Loucy (cell line): ENCODE measurements around the gene PRKCE.

Experiments used
- H2AFZ ChIP-seq: fragments of 200-600 bp; sonication (generic); 2 replicates; pipeline ENCODE4 v1.6.0; 2016; ENCODE audit warnings: antibody characterized with exemption, mild to moderate bottlenecking, low read length, moderate library complexity
- H3F3A ChIP-seq: fragments of 200-600 bp; 2 replicates; pipeline ENCODE4 v1.6.0; 2016; ENCODE audit warnings: antibody characterized with exemption, low read depth, mild to moderate bottlenecking
- H3K27me3 ChIP-seq: fragments of 200-600 bp; sonication (generic); 2 replicates; pipeline ENCODE4 v1.6.1; 2014; ENCODE audit warnings: low read length, mild to moderate bottlenecking; ENCODE audit not compliant: insufficient read depth, poor library complexity, severe bottlenecking
- H3K36me3 ChIP-seq: fragments of 200-600 bp; sonication (generic); 2 replicates; pipeline ENCODE4 v1.6.1; 2016; ENCODE audit warnings: low read length; ENCODE audit not compliant: insufficient read depth
- H3K4me1 ChIP-seq: fragments of 200-600 bp; sonication (generic); 2 replicates; pipeline ENCODE4 v1.5.1; 2014; ENCODE audit warnings: low read length, mild to moderate bottlenecking; ENCODE audit not compliant: insufficient read depth, poor library complexity, severe bottlenecking
- H3K4me2 ChIP-seq: fragments of 200-600 bp; sonication (generic); 2 replicates; pipeline ENCODE4 v1.6.0; 2014; ENCODE audit warnings: antibody characterized with exemption, low read length, low read depth, mild to moderate bottlenecking; ENCODE audit not compliant: poor library complexity, severe bottlenecking
- H3K4me3 ChIP-seq: fragments of 200-600 bp; sonication (generic); 2 replicates; pipeline ENCODE4 v1.5.1; 2014; ENCODE audit warnings: low read length, mild to moderate bottlenecking, mixed read lengths; ENCODE audit not compliant: poor library complexity, severe bottlenecking
- H3K79me2 ChIP-seq: fragments of 200-600 bp; sonication (generic); 2 replicates; pipeline ENCODE4 v1.6.1; 2014; ENCODE audit warnings: low read length; ENCODE audit not compliant: insufficient read depth
- H3K9ac ChIP-seq: fragments of 200-600 bp; sonication (generic); 2 replicates; pipeline ENCODE4 v1.6.0; 2014; ENCODE audit warnings: mild to moderate bottlenecking, low read depth, low read length, moderate library complexity; ENCODE audit not compliant: poor library complexity, severe bottlenecking
- H3K9me2 ChIP-seq: fragments of 200-600 bp; sonication (generic); replicated peaks from 2 replicates; pipeline ENCODE4 v1.6.1; 2016; ENCODE audit warnings: low read depth, low read length, mixed read lengths
- H3K9me3 ChIP-seq: fragments of 200-600 bp; sonication (generic); 2 replicates; pipeline ENCODE4 v1.6.1; 2014; ENCODE audit warnings: mild to moderate bottlenecking, antibody characterized with exemption, low read length, low read depth; ENCODE audit not compliant: insufficient read depth
- H4K20me1 ChIP-seq: fragments of 200-600 bp; sonication (generic); 2 replicates; pipeline ENCODE4 v1.6.0; 2014; ENCODE audit warnings: antibody characterized with exemption, low read length, mild to moderate bottlenecking; ENCODE audit not compliant: insufficient read depth, poor library complexity, severe bottlenecking
- CTCF ChIP-seq: fragments of 200-600 bp; sonication (generic); conservative IDR thresholded peaks from 2 replicates; pipeline ENCODE4 v1.5.1; 2014; ENCODE audit warnings: mild to moderate bottlenecking, antibody characterized with exemption, low read length
- EZH2phosphoT487 ChIP-seq: fragments of 200-600 bp; IDR thresholded peaks from 2 replicates; pipeline ENCODE4 v1.6.1; 2018; ENCODE audit warnings: antibody characterized with exemption, mild to moderate bottlenecking, moderate library complexity, borderline replicate concordance

The PRKCE gene

GRCh38 chr2:45796500-45796899 is 145.0 kb downstream of the PRKCE start:
- H3K9me2 ChIP-seq = no peaks in the 10 kb centered on the region
- H3K27me3 ChIP-seq = no peaks in the 10 kb centered on the region
- peaks cover 30% of the 10 kb centered on the region; the same call in 1 of the 2 replicates for H3K79me2 ChIP-seq
- no peaks in the 10 kb centered on the region for H4K20me1 ChIP-seq
- H3K9ac ChIP-seq = no peak overlapping the region
- H3K4me2 ChIP-seq = no peak overlapping the region
- H3F3A ChIP-seq = no peaks in the 10 kb centered on the region
- no peak overlapping the region for H3K4me3 ChIP-seq
- no peak overlapping the region for H2AFZ ChIP-seq
- H3K4me1 ChIP-seq = no peaks in the 10 kb centered on the region
- no peak for TF ChIP-seq CTCF
- TF ChIP-seq EZH2phosphoT487 = no peak
- no peaks in the 10 kb centered on the region for H3K36me3 ChIP-seq
- H3K9me3 ChIP-seq = no peaks in the 10 kb centered on the region

GRCh38 chr2:45797451-45798230 is 146.2 kb downstream of the PRKCE start:
- no peaks in the 10 kb centered on the region for H3F3A ChIP-seq
- H2AFZ ChIP-seq = no peak overlapping the region
- H3K79me2 ChIP-seq = peaks cover 29% of the 10 kb centered on the region; the same call in 1 of the 2 replicates
- H3K4me2 ChIP-seq = no peak overlapping the region
- no peaks in the 10 kb centered on the region for H3K4me1 ChIP-seq
- H3K4me3 ChIP-seq = no peak overlapping the region
- no peaks in the 10 kb centered on the region for H4K20me1 ChIP-seq
- H3K9me2 ChIP-seq = no peaks in the 10 kb centered on the region
- TF ChIP-seq CTCF (no peak), EZH2phosphoT487 (no peak)
- H3K9ac ChIP-seq = no peak overlapping the region
- no peaks in the 10 kb centered on the region for H3K36me3 ChIP-seq
- no peaks in the 10 kb centered on the region for H3K9me3 ChIP-seq
- no peaks in the 10 kb centered on the region for H3K27me3 ChIP-seq

GRCh38 chr2:45799679-45800381 is 148.4 kb downstream of the PRKCE start:
- H3K36me3 ChIP-seq = no peaks in the 10 kb centered on the region
- H3K4me3 ChIP-seq = no peak overlapping the region
- no peaks in the 10 kb centered on the region for H3K4me1 ChIP-seq
- no peaks in the 10 kb centered on the region for H4K20me1 ChIP-seq
- no peak overlapping the region for H3K9ac ChIP-seq
- H3K9me2 ChIP-seq = no peaks in the 10 kb centered on the region
- no peak overlapping the region for H2AFZ ChIP-seq
- H3K27me3 ChIP-seq = no peaks in the 10 kb centered on the region
- no peak overlapping the region for H3K4me2 ChIP-seq
- peaks cover 39% of the 10 kb centered on the region for H3K79me2 ChIP-seq
- no peak for TF ChIP-seq EZH2phosphoT487
- no peak for TF ChIP-seq CTCF
- H3K9me3 ChIP-seq = no peaks in the 10 kb centered on the region
- no peaks in the 10 kb centered on the region for H3F3A ChIP-seq
